Gastrocnemius medialis (tissue), 4 donors: ENCODE data around the gene PRUNE2.

Experiments used
- POLR2A ChIP-seq, 2 donors: fragments of 450-650 bp; IDR thresholded peaks; one replicate each; pipeline ENCODE4 v1.6.1; 2017; ENCODE audit warnings: antibody characterized with exemption in 2 of 2, mild to moderate bottlenecking in 2 of 2, moderate library complexity in 2 of 2
- TF ChIP-seq, protein P1 (sequence below), 5 experiments: fragments of 450-650 bp in 3 of 5; fragments of 200-600 bp in 2 of 5; sonication (generic) in 2 of 5; IDR thresholded peaks in 4 of 5; conservative IDR thresholded peaks in 1 of 5; 1 replicate in 4 of 5; 2 replicates in 1 of 5; pipeline ENCODE4 v1.5.1; 2016 to 2019; ENCODE audit warnings: antibody characterized with exemption in 5 of 5, mild to moderate bottlenecking in 3 of 5, moderate library complexity in 3 of 5

DNA sequence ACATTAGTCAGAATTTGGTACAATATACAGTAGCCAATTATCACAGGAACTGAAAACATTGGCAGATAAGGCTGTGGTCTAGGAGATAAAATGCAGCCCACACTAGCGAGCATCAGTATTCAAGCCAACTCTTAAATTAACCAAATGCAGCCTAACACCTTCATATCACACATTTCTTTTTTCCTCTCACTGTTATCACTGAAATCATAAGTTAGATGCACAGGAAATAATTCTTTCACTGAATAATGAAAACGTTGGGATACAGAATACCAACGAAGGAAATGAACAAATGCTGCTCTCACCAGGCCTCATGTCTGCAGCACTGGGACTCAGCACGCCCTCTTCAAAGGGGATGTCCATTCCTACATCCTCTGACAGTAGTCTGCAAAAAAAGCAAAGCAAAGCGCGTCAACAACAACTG is 250.8 kb downstream of the PRUNE2 start:
- TF ChIP-seq, protein P1, sequence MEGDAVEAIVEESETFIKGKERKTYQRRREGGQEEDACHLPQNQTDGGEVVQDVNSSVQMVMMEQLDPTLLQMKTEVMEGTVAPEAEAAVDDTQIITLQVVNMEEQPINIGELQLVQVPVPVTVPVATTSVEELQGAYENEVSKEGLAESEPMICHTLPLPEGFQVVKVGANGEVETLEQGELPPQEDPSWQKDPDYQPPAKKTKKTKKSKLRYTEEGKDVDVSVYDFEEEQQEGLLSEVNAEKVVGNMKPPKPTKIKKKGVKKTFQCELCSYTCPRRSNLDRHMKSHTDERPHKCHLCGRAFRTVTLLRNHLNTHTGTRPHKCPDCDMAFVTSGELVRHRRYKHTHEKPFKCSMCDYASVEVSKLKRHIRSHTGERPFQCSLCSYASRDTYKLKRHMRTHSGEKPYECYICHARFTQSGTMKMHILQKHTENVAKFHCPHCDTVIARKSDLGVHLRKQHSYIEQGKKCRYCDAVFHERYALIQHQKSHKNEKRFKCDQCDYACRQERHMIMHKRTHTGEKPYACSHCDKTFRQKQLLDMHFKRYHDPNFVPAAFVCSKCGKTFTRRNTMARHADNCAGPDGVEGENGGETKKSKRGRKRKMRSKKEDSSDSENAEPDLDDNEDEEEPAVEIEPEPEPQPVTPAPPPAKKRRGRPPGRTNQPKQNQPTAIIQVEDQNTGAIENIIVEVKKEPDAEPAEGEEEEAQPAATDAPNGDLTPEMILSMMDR (IDR thresholded peaks at IDR 0.05 in 4 of 5, conservative IDR thresholded peaks at IDR 0.05 in 1 of 5): no peak
- TF ChIP-seq POLR2A (IDR thresholded peaks at IDR 0.05): no peak
